Activated CD4-positive, alpha-beta T cell treated with anti-CD3 and anti-CD28 coated beads for 36 hours (primary cell): ENCODE measurements around the gene SNAPIN. TPM values are rescaled to one million over a fixed set of nuclear protein-coding genes. Genes with fewer than 3 reads are reported as not detected.
"Not testable (repeated sequence)": the region's sequence is repeated elsewhere in the genome, so short reads cannot be mapped to it uniquely, and the experiment has no call there.

Experiments
- ATAC-seq: fragments of 200-7000 bp; cut with Tn5 transposase; one replicate; pipeline ENCODE4 v1.10.0; 2021; ENCODE audit warnings: mild to moderate bottlenecking, moderate library complexity
- CTCF ChIA-PET: fragments of 350-600 bp; sonication (Branson Sonifier 250); formaldehyde crosslinking; loops from one replicate; lab custom pipeline; 2021; ENCODE audit warnings: antibody characterized with exemption; lab: Charles Lee
- POLR2A ChIA-PET: fragments of 350-600 bp; sonication (Branson Sonifier 250); formaldehyde crosslinking; loops from one replicate; lab custom pipeline; 2021; ENCODE audit warnings: antibody characterized with exemption, inconsistent platforms; lab: Charles Lee
- DNase-seq: peaks from one replicate; pipeline ENCODE4 v3.0.0-alpha.2; 2020
- H3K27ac Mint-ChIP-seq: one replicate; pipeline ENCODE4 v1.8.0; 2021; ENCODE audit warnings: mixed read lengths
- H3K27me3 Mint-ChIP-seq: one replicate; pipeline ENCODE4 v1.8.0; 2021; ENCODE audit warnings: mixed read lengths
- H3K36me3 Mint-ChIP-seq: one replicate; pipeline ENCODE4 v1.8.0; 2021; ENCODE audit warnings: low read depth, mixed read lengths
- H3K4me1 Mint-ChIP-seq: one replicate; pipeline ENCODE4 v1.8.0; 2021; ENCODE audit warnings: mixed read lengths
- H3K4me3 Mint-ChIP-seq: one replicate; pipeline ENCODE4 v1.8.0; 2021; ENCODE audit warnings: mild to moderate bottlenecking, moderate library complexity, mixed read lengths
- H3K9me3 Mint-ChIP-seq: one replicate; pipeline ENCODE4 v1.8.0; 2021; ENCODE audit warnings: low read depth, mixed read lengths
- intact Hi-C, 2 experiments: fragments of 100-400 bp; cut with DNase I in 1 of 2; cut with micrococcal nuclease in 1 of 2; formaldehyde crosslinking; loops; one replicate each; pipeline versions ENCODE4 v1.14.2 to v1.15.1; 2022 to 2024; cut with DNase I, micrococcal nuclease
- total RNA-seq, 2 experiments: library from RNA; stranded (reverse); gene quantifications; one replicate each; pipeline ENCODE4 v1.2.3, GENCODE V29; 2021

The SNAPIN gene
- total RNA-seq, 2 experiments from 2014 or later: 34.2 to 38.4 TPM

- H3K27me3 Mint-ChIP-seq: no peaks in the 10 kb centered on the region
- H3K36me3 Mint-ChIP-seq: peaks cover 36% of the 10 kb centered on the region
- CTCF ChIA-PET: interaction anchor here (0.8 to 2.5 kb wide), 16 partner anchors 9 to 352 kb away, joined by 3 to 18 read pairs (median 5); partner anchors contain the start of genes ILF2, RAB13, S100A14 and S100A2
- peak; percentile 98 for DNase-seq
- H3K4me3 Mint-ChIP-seq: peak within 1 kb of the TSS; percentile 98
- POLR2A ChIA-PET: interaction anchor here (0.6 to 1.8 kb wide), 21 partner anchors 9 to 1566 kb away, joined by 3 to 13 read pairs (median 4); partner anchors contain the start of genes DENND4B, ILF2, RPS27 and S100A4
- H3K27ac Mint-ChIP-seq: peak within 1 kb of the TSS; percentile 98
- peak; percentile 93 for ATAC-seq
- peaks cover 50% of the 10 kb centered on the region for H3K4me1 Mint-ChIP-seq
- H3K9me3 Mint-ChIP-seq: no peaks in the 10 kb centered on the region
- intact Hi-C loops: loop anchor here (1.0 to 5.0 kb wide), 15 partner anchors 17 to 1599 kb away; partner anchors contain the start of genes SNAPIN (in 2 of the 2), GATAD2B (in 1 of the 2), INTS3 (in 1 of the 2) and JTB (in 1 of the 2)
Measured at GRCh38 chr1:153633754-153634665, 24.5 kb upstream of the SNAPIN start, which contains the start of gene CHTOP. TSS of gene CHTOP (plus strand) at chr1:153634066. CDS start at chr1:153636589, 2,523 bp downstream.

GRCh38 chr1:153635872-153636271 lies 22.6 kb upstream of the SNAPIN start:
- Mint-ChIP-seq H3K4me1 (peaks cover 49% of the 10 kb centered on the region), H3K27ac (peak overlapping the region; percentile 79)

GRCh38 chr1:153636312-153636711 lies 22.2 kb upstream of the SNAPIN start:
- DNase-seq (no peak), ATAC-seq (no peak)
- Mint-ChIP-seq H3K27me3 (no peaks in the 10 kb centered on the region), H3K27ac (peak overlapping the region; percentile 79), H3K9me3 (no peaks in the 10 kb centered on the region), H3K4me1 (peaks cover 48% of the 10 kb centered on the region), H3K4me3 (peak overlapping the region; percentile 98), H3K36me3 (peaks cover 48% of the 10 kb centered on the region)
- ChIA-PET POLR2A (interaction anchor here (0.6 kb wide), 2 partner anchors 14 to 110 kb away, joined by 7 to 8 read pairs; no protein-coding TSS in a partner anchor), CTCF (interaction anchor here (0.8 to 1.2 kb wide), 2 partner anchors 10 to 105 kb away, joined by 3 to 5 read pairs; no protein-coding TSS in a partner anchor)
- intact Hi-C loops: no loop called here

More at GRCh38 chr1:153635872-153636271, 22.6 kb upstream of the SNAPIN start:
- CTCF ChIA-PET: interaction anchor here (0.7 to 2.5 kb wide), 6 partner anchors 13 to 126 kb away, joined by 3 to 18 read pairs (median 6); no protein-coding TSS in a partner anchor
- ATAC-seq (no peak), DNase-seq (no peak)
- H3K36me3 Mint-ChIP-seq: peaks cover 44% of the 10 kb centered on the region
- no peaks in the 10 kb centered on the region for H3K27me3 Mint-ChIP-seq
- intact Hi-C loops: no loop called here
- H3K4me3 Mint-ChIP-seq: peak overlapping the region; percentile 98
- POLR2A ChIA-PET: interaction anchor here (0.6 to 1.0 kb wide), 5 partner anchors 14 to 110 kb away, joined by 3 to 8 read pairs (median 7); partner anchors contain the start of gene S100A6
- H3K9me3 Mint-ChIP-seq: no peaks in the 10 kb centered on the region

- ATAC-seq: no peak
- POLR2A ChIA-PET: interaction anchor here (0.7 to 1.0 kb wide), 3 partner anchors 25 to 114 kb away, joined by 3 read pairs; no protein-coding TSS in a partner anchor
Measured at GRCh38 chr1:153638261-153638660, 20.2 kb upstream of the SNAPIN start.

GRCh38 chr1:153639280-153639679 lies 19.2 kb upstream of the SNAPIN start:
- ATAC-seq (no peak), DNase-seq (no peak)
- Mint-ChIP-seq H3K4me1 (peaks cover 45% of the 10 kb centered on the region), H3K27ac (no peak overlapping the region), H3K4me3 (no peak overlapping the region), H3K9me3 (no peaks in the 10 kb centered on the region), H3K27me3 (no peaks in the 10 kb centered on the region), H3K36me3 (peaks cover 76% of the 10 kb centered on the region)
- intact Hi-C loops: no loop called here
- ChIA-PET POLR2A (interaction anchor here (0.6 kb wide), 1 partner anchor 29 kb away, joined by 3 read pairs; no protein-coding TSS in a partner anchor), CTCF (interaction anchor here (0.7 to 2.2 kb wide), 4 partner anchors 10 to 129 kb away, joined by 3 to 8 read pairs (median 5); no protein-coding TSS in a partner anchor)

More at GRCh38 chr1:153638261-153638660, 20.2 kb upstream of the SNAPIN start:
- Mint-ChIP-seq H3K4me1 (peaks cover 42% of the 10 kb centered on the region), H3K27me3 (no peaks in the 10 kb centered on the region), H3K36me3 (peaks cover 66% of the 10 kb centered on the region), H3K9me3 (no peaks in the 10 kb centered on the region), H3K4me3 (no peak overlapping the region), H3K27ac (no peak overlapping the region)
- CTCF ChIA-PET: interaction anchor here (0.6 to 1.9 kb wide), 10 partner anchors 8 to 347 kb away, joined by 3 to 8 read pairs (median 3); partner anchors contain the start of gene S100A1
- intact Hi-C loops: no loop called here
- no peak for DNase-seq

GRCh38 chr1:153640213-153640612 lies 18.3 kb upstream of the SNAPIN start:
- H3K27ac Mint-ChIP-seq, H3K27me3 Mint-ChIP-seq, intact Hi-C loops, H3K9me3 Mint-ChIP-seq, ATAC-seq, H3K4me3 Mint-ChIP-seq, DNase-seq: not testable (repeated sequence)
- CTCF ChIA-PET: interaction anchor here (1.2 to 2.2 kb wide), 2 partner anchors 20 to 130 kb away, joined by 3 to 7 read pairs; no protein-coding TSS in a partner anchor
- peaks cover 49% of the 10 kb centered on the region for H3K4me1 Mint-ChIP-seq
- POLR2A ChIA-PET: interaction anchor here (0.6 to 1.0 kb wide), 4 partner anchors 10 to 92 kb away, joined by 3 to 6 read pairs (median 4); partner anchors contain the start of gene S100A1
- peaks cover 79% of the 10 kb centered on the region for H3K36me3 Mint-ChIP-seq

GRCh38 chr1:153640861-153641260 lies 17.6 kb upstream of the SNAPIN start:
- Mint-ChIP-seq H3K36me3 (peaks cover 82% of the 10 kb centered on the region), H3K27ac (peak overlapping the region; percentile 22), H3K4me1 (peaks cover 51% of the 10 kb centered on the region), H3K27me3 (no peaks in the 10 kb centered on the region), H3K4me3 (no peak overlapping the region), H3K9me3 (no peaks in the 10 kb centered on the region)
- POLR2A ChIA-PET: interaction anchor here (0.8 kb wide), 1 partner anchor 13 kb away, joined by 3 read pairs; the partner anchor contains the start of gene S100A1
- CTCF ChIA-PET: interaction anchor here (2.2 kb wide), 1 partner anchor 130 kb away, joined by 7 read pairs; no protein-coding TSS in a partner anchor
- no peak for DNase-seq
- intact Hi-C loops: no loop called here
- ATAC-seq: no peak

GRCh38 chr1:153642161-153642560 lies 16.3 kb upstream of the SNAPIN start:
- CTCF ChIA-PET: interaction anchor here (0.6 to 1.8 kb wide), 3 partner anchors 25 to 348 kb away, joined by 3 to 7 read pairs (median 4); no protein-coding TSS in a partner anchor
- POLR2A ChIA-PET: no interaction called here
- H3K9me3 Mint-ChIP-seq: no peaks in the 10 kb centered on the region
- intact Hi-C loops: no loop called here
- H3K27me3 Mint-ChIP-seq: no peaks in the 10 kb centered on the region
- H3K36me3 Mint-ChIP-seq: peaks cover 82% of the 10 kb centered on the region
- ATAC-seq (no peak), DNase-seq (no peak)
- peaks cover 45% of the 10 kb centered on the region for H3K4me1 Mint-ChIP-seq
- peak overlapping the region; percentile 39 for H3K27ac Mint-ChIP-seq
- no peak overlapping the region for H3K4me3 Mint-ChIP-seq

GRCh38 chr1:153643100-153643499 lies 15.4 kb upstream of the SNAPIN start:
- no peak for ATAC-seq
- CTCF ChIA-PET: interaction anchor here (0.5 to 1.8 kb wide), 7 partner anchors 9 to 174 kb away, joined by 3 to 7 read pairs (median 3); partner anchors contain the start of genes CHTOP and S100A13
- H3K9me3 Mint-ChIP-seq: no peaks in the 10 kb centered on the region
- no peak for DNase-seq
- POLR2A ChIA-PET: interaction anchor here (0.5 to 1.2 kb wide), 5 partner anchors 9 to 516 kb away, joined by 3 to 6 read pairs (median 3); partner anchors contain the start of gene CHTOP
- H3K36me3 Mint-ChIP-seq: peaks cover 80% of the 10 kb centered on the region
- H3K4me3 Mint-ChIP-seq: no peak overlapping the region
- H3K4me1 Mint-ChIP-seq: peaks cover 44% of the 10 kb centered on the region
- no peaks in the 10 kb centered on the region for H3K27me3 Mint-ChIP-seq
- H3K27ac Mint-ChIP-seq: peak overlapping the region; percentile 44
- intact Hi-C loops: no loop called here

- no peak for DNase-seq
- ATAC-seq: no peak
- Mint-ChIP-seq H3K36me3 (peaks cover 75% of the 10 kb centered on the region), H3K27me3 (no peaks in the 10 kb centered on the region), H3K4me3 (no peak overlapping the region), H3K4me1 (peaks cover 50% of the 10 kb centered on the region), H3K9me3 (no peaks in the 10 kb centered on the region), H3K27ac (peak overlapping the region; percentile 73)
- ChIA-PET CTCF (interaction anchor here (0.8 to 1.9 kb wide), 7 partner anchors 10 to 691 kb away, joined by 3 to 7 read pairs (median 4); partner anchors contain the start of genes CHTOP, ILF2 and S100A13), POLR2A (interaction anchor here (0.6 to 1.2 kb wide), 3 partner anchors 10 to 92 kb away, joined by 3 to 6 read pairs (median 3); partner anchors contain the start of genes CHTOP and SNAPIN)
- intact Hi-C loops: no loop called here
Measured at GRCh38 chr1:153643816-153644215, 14.7 kb upstream of the SNAPIN start.
